HEK293T (cell line): ENCODE results near the gene ARHGEF1.

Source experiments
- CTBP1 ChIP-seq: fragments of 450-650 bp; IDR thresholded peaks from 2 replicates; pipeline ENCODE4 v1.6.1; 2016; ENCODE audit warnings: borderline replicate concordance
- ELF4 ChIP-seq: fragments of 450-650 bp; IDR thresholded peaks from 2 replicates; pipeline ENCODE4 v1.6.1; 2017; ENCODE audit warnings: antibody characterized with exemption
- FOXA1 ChIP-seq: fragments of 450-650 bp; IDR thresholded peaks from 2 replicates; pipeline ENCODE4 v1.6.1; 2016; ENCODE audit warnings: mild to moderate bottlenecking
- FOXK2 ChIP-seq: fragments of 450-650 bp; IDR thresholded peaks from 2 replicates; pipeline ENCODE4 v1.6.1; 2016; ENCODE audit warnings: mild to moderate bottlenecking
- FOXM1 ChIP-seq: fragments of 450-650 bp; IDR thresholded peaks from 2 replicates; pipeline ENCODE4 v1.6.1; 2017; ENCODE audit warnings: mild to moderate bottlenecking, borderline replicate concordance
- HDGF ChIP-seq: fragments of 450-650 bp; IDR thresholded peaks from 2 replicates; pipeline ENCODE4 v1.6.1; 2017; ENCODE audit warnings: antibody characterized with exemption, borderline replicate concordance
- LEF1 ChIP-seq: fragments of 450-650 bp; IDR thresholded peaks from 2 replicates; pipeline ENCODE4 v1.6.1; 2017; ENCODE audit warnings: mild to moderate bottlenecking, borderline replicate concordance
- NFRKB ChIP-seq: fragments of 450-650 bp; IDR thresholded peaks from 2 replicates; pipeline ENCODE4 v1.6.1; 2016; ENCODE audit warnings: mild to moderate bottlenecking, moderate library complexity
- PKNOX1 ChIP-seq: fragments of 450-650 bp; IDR thresholded peaks from 2 replicates; pipeline ENCODE4 v1.6.1; 2016
- SP1 ChIP-seq: fragments of 450-650 bp; IDR thresholded peaks from 2 replicates; pipeline ENCODE4 v1.6.1; 2017
- SUZ12 ChIP-seq: fragments of 450-650 bp; IDR thresholded peaks from 2 replicates; pipeline ENCODE4 v1.6.1; 2016; ENCODE audit warnings: mild to moderate bottlenecking
- TARDBP ChIP-seq: fragments of 450-650 bp; IDR thresholded peaks from 2 replicates; pipeline ENCODE4 v1.6.1; 2016
- ZNF384 ChIP-seq: fragments of 450-650 bp; IDR thresholded peaks from 2 replicates; pipeline ENCODE4 v1.6.1; 2016

- TF ChIP-seq NFRKB, result no peak
- TF ChIP-seq SUZ12, result no peak
- TF ChIP-seq FOXA1, result no peak
- no peak for TF ChIP-seq SP1
- TF ChIP-seq HDGF, result no peak
- TF ChIP-seq FOXK2, result no peak
- TF ChIP-seq TARDBP, result no peak
- TF ChIP-seq ELF4, result no peak
- no peak for TF ChIP-seq FOXM1
- TF ChIP-seq CTBP1, result no peak
- TF ChIP-seq LEF1, result no peak
- no peak for TF ChIP-seq ZNF384
- TF ChIP-seq PKNOX1, result no peak
Observed at GRCh38 chr19:41893899-41894298, 10.9 kb downstream of the ARHGEF1 start.
